IMR-90 (cell line): Measurements from ENCODE around the gene CCNJL.

Source experiments
- FOS ChIP-seq: fragments of 150-350 bp; IDR thresholded peaks from 2 replicates; pipeline ENCODE4 v1.6.1; 2016; ENCODE audit warnings: low read depth, low read length
- RCOR1 ChIP-seq: IDR thresholded peaks from 2 replicates; pipeline ENCODE4 v1.6.1; 2012; ENCODE audit warnings: mild to moderate bottlenecking, low read length, improper control_type of control experiment; ENCODE audit not compliant: insufficient replicate concordance
- RFX5 ChIP-seq: IDR thresholded peaks from 2 replicates; pipeline ENCODE4 v1.8.0; 2012; ENCODE audit warnings: low read depth, mild to moderate bottlenecking, low read length, moderate library complexity

- no peak for TF ChIP-seq RCOR1
- no peak for TF ChIP-seq FOS
- TF ChIP-seq RFX5: no peak
Observed at GRCh38 chr5:160339406-160340130, 27.2 kb upstream of the CCNJL start.
